Measurements from ENCODE around the gene KIAA0408. TPM values are rescaled to one million over a fixed set of nuclear protein-coding genes. Genes with fewer than 3 reads are reported as not detected.

Gene KIAA0408
- total and polyA plus RNA-seq, 9 donors, result 1.8 to 7.4 (median 4.0) TPM

DNA sequence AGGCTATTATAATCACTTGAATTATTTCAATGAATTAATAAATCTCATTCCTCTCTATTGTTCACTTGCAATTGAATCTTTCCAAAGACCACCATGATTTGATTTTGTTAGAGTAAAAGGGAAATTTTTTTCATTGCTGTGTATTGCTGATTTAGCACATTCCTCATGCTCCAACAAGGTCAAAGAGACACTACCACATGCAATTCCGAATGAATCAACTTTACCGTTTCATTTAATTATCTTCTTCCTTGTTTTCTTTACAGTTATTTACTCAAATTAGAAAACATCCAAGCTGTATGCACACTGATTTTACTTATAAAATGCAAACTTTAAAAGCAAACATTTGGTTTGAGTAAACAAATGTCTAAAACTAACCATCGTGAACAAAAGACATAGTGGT lies 967 bp downstream of the KIAA0408 start:
- TF ChIP-seq POLR2A (IDR thresholded peaks at IDR 0.05), result no peak
- no peak for TF ChIP-seq EP300 (IDR thresholded peaks at IDR 0.05)
- TF ChIP-seq, protein P1, sequence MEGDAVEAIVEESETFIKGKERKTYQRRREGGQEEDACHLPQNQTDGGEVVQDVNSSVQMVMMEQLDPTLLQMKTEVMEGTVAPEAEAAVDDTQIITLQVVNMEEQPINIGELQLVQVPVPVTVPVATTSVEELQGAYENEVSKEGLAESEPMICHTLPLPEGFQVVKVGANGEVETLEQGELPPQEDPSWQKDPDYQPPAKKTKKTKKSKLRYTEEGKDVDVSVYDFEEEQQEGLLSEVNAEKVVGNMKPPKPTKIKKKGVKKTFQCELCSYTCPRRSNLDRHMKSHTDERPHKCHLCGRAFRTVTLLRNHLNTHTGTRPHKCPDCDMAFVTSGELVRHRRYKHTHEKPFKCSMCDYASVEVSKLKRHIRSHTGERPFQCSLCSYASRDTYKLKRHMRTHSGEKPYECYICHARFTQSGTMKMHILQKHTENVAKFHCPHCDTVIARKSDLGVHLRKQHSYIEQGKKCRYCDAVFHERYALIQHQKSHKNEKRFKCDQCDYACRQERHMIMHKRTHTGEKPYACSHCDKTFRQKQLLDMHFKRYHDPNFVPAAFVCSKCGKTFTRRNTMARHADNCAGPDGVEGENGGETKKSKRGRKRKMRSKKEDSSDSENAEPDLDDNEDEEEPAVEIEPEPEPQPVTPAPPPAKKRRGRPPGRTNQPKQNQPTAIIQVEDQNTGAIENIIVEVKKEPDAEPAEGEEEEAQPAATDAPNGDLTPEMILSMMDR (IDR thresholded peaks at IDR 0.05), result no peak
- H3K27me3 ChIP-seq, result no peaks in the 10 kb centered on the region
- H3K27ac ChIP-seq, result peak overlapping the region in 1 of 2 donors; percentile 71
- no peak for DNase-seq
- WGBS, 3 donors, result 15 to 32% (median 20%) methylated on average over 3 of the region's 3 CpGs
- no peak overlapping the region for H3K4me3 ChIP-seq
- no peaks in the 10 kb centered on the region for H3K4me1 ChIP-seq (ENCODE audit: insufficient read depth)
- no peaks in the 10 kb centered on the region for H3K9me3 ChIP-seq
- H3K36me3 ChIP-seq, result no peaks in the 10 kb centered on the region
- intact Hi-C loops (cut with DNase I), result no loop called here

DNA sequence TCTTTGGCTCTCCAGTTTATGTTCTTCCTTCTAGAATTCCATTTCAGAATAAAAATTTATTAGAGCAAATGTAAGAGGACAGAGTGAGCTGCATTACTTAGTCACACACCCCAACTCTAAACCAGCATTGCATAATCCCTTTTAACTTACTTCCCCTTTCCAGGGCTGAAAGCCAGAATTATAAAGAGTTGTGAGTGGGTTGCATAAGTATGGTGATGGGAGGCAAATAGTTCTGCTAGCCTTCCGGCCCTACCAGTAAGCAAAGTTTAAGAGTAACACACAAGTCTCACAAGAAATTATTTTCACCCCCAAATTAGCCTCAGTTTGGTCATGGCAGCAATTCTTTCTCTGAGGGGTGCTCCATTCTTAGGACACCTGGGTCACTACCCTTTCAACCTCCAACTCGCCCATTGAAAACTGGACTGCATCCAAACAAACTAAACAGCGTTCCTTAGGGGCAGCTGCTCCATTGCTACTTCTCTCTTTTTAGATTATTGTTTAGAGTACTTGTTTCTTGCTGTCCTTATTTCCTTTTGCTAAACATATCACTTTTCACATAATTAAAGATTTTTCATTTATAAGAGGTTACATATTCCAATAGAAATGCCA lies 1.6 kb downstream of the KIAA0408 start:
- Histone ChIP-seq H3K27ac (no peak overlapping the region), H3K9me3 (no peaks in the 10 kb centered on the region), H3K36me3 (no peaks in the 10 kb centered on the region), H3K27me3 (no peaks in the 10 kb centered on the region), H3K4me1 (ENCODE audit: insufficient read depth) (no peaks in the 10 kb centered on the region), H3K4me3 (no peak overlapping the region)
- no peak for DNase-seq
- WGBS, 3 donors, result 45 to 52% (median 49%) methylated on average over 3 of the region's 3 CpGs
- TF ChIP-seq, protein P1 (IDR thresholded peaks at IDR 0.05), result no peak
- TF ChIP-seq POLR2A (IDR thresholded peaks at IDR 0.05) (no peak), EP300 (IDR thresholded peaks at IDR 0.05) (no peak)
- intact Hi-C loops (cut with DNase I), result no loop called here

GRCh38 chr6:127456465-127456864 lies 2.7 kb downstream of the KIAA0408 start:
- Histone ChIP-seq H3K4me1 (ENCODE audit: insufficient read depth) (no peaks in the 10 kb centered on the region), H3K4me3 (no peak overlapping the region), H3K36me3 (no peaks in the 10 kb centered on the region), H3K27ac (no peak overlapping the region), H3K27me3 (no peaks in the 10 kb centered on the region), H3K9me3 (no peaks in the 10 kb centered on the region)
- intact Hi-C loops (cut with DNase I), result no loop called here
- DNase-seq, result no peak
- no peak for TF ChIP-seq EP300 (IDR thresholded peaks at IDR 0.05)
- WGBS, 3 donors, result 85 to 96% (median 91%) methylated on average over 3 of the region's 3 CpGs

GRCh38 chr6:127453845-127454619 lies 5.2 kb downstream of the KIAA0408 start:
- H3K4me1 ChIP-seq (ENCODE audit: insufficient read depth), result no peaks in the 10 kb centered on the region
- intact Hi-C loops (cut with DNase I), result no loop called here
- 59 to 69% (median 59%) methylated on average over 2 of the region's 2 CpGs for WGBS, 3 donors

GRCh38 chr6:127452803-127453202 lies 6.4 kb downstream of the KIAA0408 start:
- DNase-seq, result no peak
- Histone ChIP-seq H3K4me1 (ENCODE audit: insufficient read depth) (no peaks in the 10 kb centered on the region), H3K36me3 (no peaks in the 10 kb centered on the region), H3K27me3 (no peaks in the 10 kb centered on the region), H3K27ac (no peak overlapping the region), H3K4me3 (no peak overlapping the region), H3K9me3 (no peaks in the 10 kb centered on the region)
- TF ChIP-seq EP300 (IDR thresholded peaks at IDR 0.05) (no peak), POLR2A (IDR thresholded peaks at IDR 0.05) (no peak)
- TF ChIP-seq, protein P1 (IDR thresholded peaks at IDR 0.05), result no peak
- intact Hi-C loops (cut with DNase I), result no loop called here

More at GRCh38 chr6:127453845-127454619, 5.2 kb downstream of the KIAA0408 start:
- Histone ChIP-seq H3K27me3 (no peaks in the 10 kb centered on the region), H3K9me3 (no peaks in the 10 kb centered on the region), H3K4me3 (no peak overlapping the region), H3K36me3 (no peaks in the 10 kb centered on the region), H3K27ac (no peak overlapping the region)
- TF ChIP-seq EP300 (IDR thresholded peaks at IDR 0.05), result no peak
- no peak for DNase-seq
